A549 treated with dexamethasone at 1 μM for 4 hours (cell line): ENCODE results near the gene PCDHA1. TPM values are rescaled to one million over a fixed set of nuclear protein-coding genes. Genes with fewer than 3 reads are reported as not detected.

Experiments
- total RNA-seq: library from RNA; stranded (reverse); fragments of 200-300 nt; extraction: Qiagen RNA extraction; gene quantifications from 5 replicates; pipeline ENCODE4 v1.2.3, GENCODE V29; 2022

The PCDHA1 gene
- total RNA-seq, 1 experiment from 2014 or later, result 0.18 TPM

GRCh38 chr5:140925806-140926442 is 140.0 kb downstream of the PCDHA1 start, which contains the start of gene PCDHAC1:
Gene PCDHAC1, plus strand, starts transcription at chr5:140926299. Its CDS starts 594 bp downstream, at chr5:140926893.

GRCh38 chr5:140966293-140967225 is 180.6 kb downstream of the PCDHA1 start, which contains the start of gene PCDHAC2:
Gene PCDHAC2, plus strand, starts transcription at chr5:140966476. Its CDS starts 291 bp downstream, at chr5:140966767.

GRCh38 chr5:141050622-141051520 is 264.9 kb downstream of the PCDHA1 start, which contains the start of gene PCDHB1:
Gene PCDHB1, plus strand, starts transcription at chr5:141051374. Its CDS starts 97 bp downstream, at chr5:141051471.

Other genes with a start within 250 kb of the PCDHA1 start
- 1.3 to 3.1 TPM (median 1.8 TPM) in 5 replicates for gene EIF4EBP3, start 238.5 kb upstream of the PCDHA1 start, total RNA-seq
- gene SRA1, start 228.7 kb upstream of the PCDHA1 start, total RNA-seq, result 37.0 to 43.4 TPM (median 40.9 TPM) in 5 replicates
- gene APBB3, start 221.5 kb upstream of the PCDHA1 start, total RNA-seq, result 2.9 to 6.0 TPM (median 5.6 TPM) in 5 replicates
- gene SLC35A4, start 221.3 kb upstream of the PCDHA1 start, total RNA-seq, result 64.1 to 84.6 TPM (median 81.5 TPM) in 5 replicates
- gene CD14, start 153.0 kb upstream of the PCDHA1 start, total RNA-seq, result 2.6 to 3.4 TPM (median 3.0 TPM) in 5 replicates
- gene TMCO6, start 146.7 kb upstream of the PCDHA1 start, total RNA-seq, result 8.1 to 14.2 TPM (median 10.8 TPM) in 5 replicates
- 87.2 to 125 TPM (median 90.7 TPM) in 5 replicates for gene NDUFA2, start 138.5 kb upstream of the PCDHA1 start, total RNA-seq
- gene IK, start 138.3 kb upstream of the PCDHA1 start, total RNA-seq, result 101 to 114 TPM (median 104 TPM) in 5 replicates
- gene WDR55, start 121.2 kb upstream of the PCDHA1 start, total RNA-seq, result 24.6 to 32.8 TPM (median 31.8 TPM) in 5 replicates
- gene DND1, start 112.6 kb upstream of the PCDHA1 start, total RNA-seq, result 0.37 to 0.72 TPM (median 0.49 TPM) in 5 replicates
- 75.3 to 80.9 TPM (median 78.3 TPM) in 5 replicates for gene HARS1, start 94.8 kb upstream of the PCDHA1 start, total RNA-seq
- gene HARS2, start 94.7 kb upstream of the PCDHA1 start, total RNA-seq, result 35.2 to 39.8 TPM (median 37.8 TPM) in 5 replicates
- gene ZMAT2, start 85.7 kb upstream of the PCDHA1 start, total RNA-seq, result 87.0 to 126 TPM (median 90.9 TPM) in 5 replicates
- 0.02 to 0.09 TPM (median 0.06 TPM) in 5 replicates for gene PCDHA2, start 8.7 kb downstream of the PCDHA1 start, total RNA-seq
- 0.69 to 1.1 TPM (median 0.82 TPM) in 5 replicates for gene PCDHA3, start 14.9 kb downstream of the PCDHA1 start, total RNA-seq
- 1.4 to 2.3 TPM (median 1.8 TPM) in 5 replicates for gene PCDHA4, start 20.9 kb downstream of the PCDHA1 start, total RNA-seq
- gene PCDHA5, start 35.5 kb downstream of the PCDHA1 start, total RNA-seq, result 0.52 to 0.95 TPM (median 0.85 TPM) in 5 replicates
- gene PCDHA6, start 41.8 kb downstream of the PCDHA1 start, total RNA-seq, result 0.03 to 0.13 TPM (median 0.04 TPM) in 5 replicates
- gene PCDHA7, start 48.1 kb downstream of the PCDHA1 start, total RNA-seq, result 0.07 to 0.16 TPM (median 0.12 TPM) in 5 replicates
- 0.03 to 0.06 TPM (median 0.04 TPM) in 5 replicates for gene PCDHA8, start 55.0 kb downstream of the PCDHA1 start, total RNA-seq
- 0.01 TPM in 1 of 5 replicates, not detected in the others for gene PCDHA9, start 62.2 kb downstream of the PCDHA1 start, total RNA-seq
- gene PCDHA10, start 69.8 kb downstream of the PCDHA1 start, total RNA-seq, result under 0.01 to 0.05 TPM (median 0.02 TPM) in 3 of 5 replicates, not detected in the others
- 0.07 to 0.34 TPM (median 0.11 TPM) in 5 replicates for gene PCDHA11, start 82.8 kb downstream of the PCDHA1 start, total RNA-seq
- 2.8 to 3.7 TPM (median 2.9 TPM) in 5 replicates for gene PCDHA12, start 89.2 kb downstream of the PCDHA1 start, total RNA-seq
- 0.04 to 0.09 TPM (median 0.06 TPM) in 4 of 5 replicates, not detected in the other for gene PCDHA13, start 96.0 kb downstream of the PCDHA1 start, total RNA-seq
- 1.5 to 2.7 TPM (median 2.2 TPM) in 5 replicates for gene PCDHAC1, start 140.2 kb downstream of the PCDHA1 start, total RNA-seq
- 3.2 to 4.6 TPM (median 4.2 TPM) in 5 replicates for gene PCDHAC2, start 180.3 kb downstream of the PCDHA1 start, total RNA-seq